Sigmoid colon (tissue), 4 donors: ENCODE measurements around the gene STK4.

Experiments used
- CTCF ChIP-seq, 4 experiments: fragments of 450-650 bp in 3 of 4; fragments of 200-600 bp in 1 of 4; IDR thresholded peaks; one replicate each; pipeline ENCODE4 v1.5.1; 2016 to 2019; ENCODE audit warnings: antibody characterized with exemption in 4 of 4, mild to moderate bottlenecking in 3 of 4, moderate library complexity in 2 of 4
- POLR2A ChIP-seq, 2 donors: fragments of 450-650 bp; IDR thresholded peaks; one replicate each; pipeline ENCODE4 v1.6.1; 2016; ENCODE audit warnings: antibody characterized with exemption in 2 of 2, mild to moderate bottlenecking in 2 of 2, moderate library complexity in 2 of 2
- POLR2AphosphoS5 ChIP-seq, 4 donors: sonication (generic); formaldehyde crosslinking; IDR thresholded peaks; one replicate each; pipeline ENCODE4 v1.6.1; 2017; ENCODE audit warnings: antibody characterized with exemption in 4 of 4

- TF ChIP-seq POLR2AphosphoS5 (IDR thresholded peaks at IDR 0.05) (no peak), CTCF (IDR thresholded peaks at IDR 0.05) (no peak), POLR2A (IDR thresholded peaks at IDR 0.05) (no peak)
Measured at GRCh38 chr20:45037050-45037449, 70.7 kb downstream of the STK4 start.
